ENCODE results near the gene MBTD1. TPM values are rescaled to one million over a fixed set of nuclear protein-coding genes. Genes with fewer than 3 reads are reported as not detected.

MBTD1 gene
- total RNA-seq, 1 experiment from 2014 or later: 40.6 TPM

DNA sequence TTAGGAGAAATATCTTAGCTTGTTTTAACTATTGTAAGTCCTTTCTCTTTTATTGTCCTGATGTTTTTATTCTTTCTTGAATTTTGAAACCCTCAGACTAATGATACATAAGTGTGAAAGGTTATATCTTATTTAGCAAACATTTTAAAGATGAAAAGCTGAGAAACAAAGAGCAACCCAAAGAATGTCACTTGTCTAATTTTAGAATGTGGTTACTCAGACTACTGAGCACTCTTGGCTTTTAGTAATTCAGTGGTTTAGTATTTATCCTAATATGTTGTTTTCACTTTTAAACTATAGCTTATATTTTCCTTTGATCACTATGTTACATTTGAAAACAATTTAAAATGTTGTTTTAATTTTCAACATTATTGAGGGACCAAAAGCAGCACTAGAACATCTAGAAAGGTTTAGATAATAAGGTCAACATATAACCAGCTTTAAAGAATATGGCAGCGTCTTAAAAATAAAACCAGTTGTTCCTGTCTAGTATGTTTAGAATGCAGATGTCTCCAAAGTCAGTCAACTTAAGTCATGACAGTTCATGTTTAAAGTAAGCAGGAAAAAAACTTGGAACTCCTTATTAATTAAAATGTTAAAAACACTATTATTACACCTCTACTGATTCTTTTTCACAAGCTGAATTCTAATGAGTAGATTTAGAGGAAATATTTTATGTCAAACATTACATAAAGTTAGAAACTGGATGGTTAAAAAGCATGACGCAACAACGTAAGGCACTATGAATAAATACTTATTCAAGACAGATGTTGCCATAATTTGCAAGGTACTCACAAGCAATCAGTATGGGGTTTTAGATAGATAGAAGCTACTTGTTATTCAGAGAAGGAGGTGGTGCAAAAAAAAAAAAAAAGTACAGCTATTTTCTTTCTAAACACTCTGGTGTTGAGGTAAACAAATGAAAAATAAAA, 2.4 kb downstream of the MBTD1 start:
- Mint-ChIP-seq H3K36me3 (peaks cover 42% of the 10 kb centered on the region), H3K27me3 (ENCODE audit: low read depth) (no peaks in the 10 kb centered on the region), H3K9me3 (no peaks in the 10 kb centered on the region), H3K4me1 (peaks cover 35% of the 10 kb centered on the region), H3K27ac (peak overlapping the region; percentile 51), H3K4me3 (peak overlapping the region; percentile 92)
- TF ChIP-seq, protein P1, sequence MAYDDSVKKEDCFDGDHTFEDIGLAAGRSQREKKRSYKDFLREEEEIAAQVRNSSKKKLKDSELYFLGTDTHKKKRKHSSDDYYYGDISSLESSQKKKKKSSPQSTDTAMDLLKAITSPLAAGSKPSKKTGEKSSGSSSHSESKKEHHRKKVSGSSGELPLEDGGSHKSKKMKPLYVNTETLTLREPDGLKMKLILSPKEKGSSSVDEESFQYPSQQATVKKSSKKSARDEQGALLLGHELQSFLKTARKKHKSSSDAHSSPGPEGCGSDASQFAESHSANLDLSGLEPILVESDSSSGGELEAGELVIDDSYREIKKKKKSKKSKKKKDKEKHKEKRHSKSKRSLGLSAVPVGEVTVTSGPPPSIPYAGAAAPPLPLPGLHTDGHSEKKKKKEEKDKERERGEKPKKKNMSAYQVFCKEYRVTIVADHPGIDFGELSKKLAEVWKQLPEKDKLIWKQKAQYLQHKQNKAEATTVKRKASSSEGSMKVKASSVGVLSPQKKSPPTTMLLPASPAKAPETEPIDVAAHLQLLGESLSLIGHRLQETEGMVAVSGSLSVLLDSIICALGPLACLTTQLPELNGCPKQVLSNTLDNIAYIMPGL (CRISPR knock-in tag; IDR thresholded peaks at IDR 0.05): no peak
- TF ChIP-seq ZNF263 (CRISPR knock-in tag; IDR thresholded peaks at IDR 0.05; ENCODE audit: low read depth) (no peak), MLX (CRISPR knock-in tag; IDR thresholded peaks at IDR 0.05) (no peak)
- ATAC-seq (no peak), DNase-seq (ENCODE audit: low spot score) (no peak)
- ChIA-PET POLR2A (no interaction called here), CTCF (no interaction called here)

- Mint-ChIP-seq H3K9me3 (peaks cover 5% of the 10 kb centered on the region), H3K27me3 (ENCODE audit: low read depth) (no peaks in the 10 kb centered on the region), H3K4me1 (peaks cover 25% of the 10 kb centered on the region), H3K27ac (peak overlapping the region; percentile 15; the same call in 1 of the 2 replicates), H3K4me3 (no peak overlapping the region), H3K36me3 (peaks cover 54% of the 10 kb centered on the region)
- ChIA-PET POLR2A (no interaction called here), CTCF (no interaction called here)
- TF ChIP-seq ETV6 (CRISPR knock-in tag; IDR thresholded peaks at IDR 0.05): no peak
- no peak for ATAC-seq
- DNase-seq (ENCODE audit: low spot score): no peak
Measured at GRCh38 chr17:51256101-51256500, 3.7 kb downstream of the MBTD1 start.

GRCh38 chr17:51255673-51256072, 4.2 kb downstream of the MBTD1 start:
- Mint-ChIP-seq H3K9me3 (peaks cover 9% of the 10 kb centered on the region), H3K27me3 (ENCODE audit: low read depth) (no peaks in the 10 kb centered on the region), H3K4me1 (peaks cover 25% of the 10 kb centered on the region), H3K36me3 (peaks cover 58% of the 10 kb centered on the region), H3K27ac (peak overlapping the region; percentile 15; the same call in 1 of the 2 replicates), H3K4me3 (no peak overlapping the region)
- no peak for TF ChIP-seq ZNF416 (CRISPR knock-in tag; IDR thresholded peaks at IDR 0.05)
- no peak for TF ChIP-seq ELF4 (CRISPR knock-in tag; IDR thresholded peaks at IDR 0.05; ENCODE audit: low read depth)
- TF ChIP-seq SMAD3 (CRISPR knock-in tag; IDR thresholded peaks at IDR 0.05; ENCODE audit: borderline replicate concordance): no peak
- TF ChIP-seq PRRX2 (CRISPR knock-in tag; IDR thresholded peaks at IDR 0.05): no peak
- TF ChIP-seq FOXJ3 (CRISPR knock-in tag; IDR thresholded peaks at IDR 0.05; ENCODE audit: borderline replicate concordance): no peak
- no peak for TF ChIP-seq TEAD4 (CRISPR knock-in tag; IDR thresholded peaks at IDR 0.05)
- no peak for TF ChIP-seq ZNF512 (CRISPR knock-in tag; IDR thresholded peaks at IDR 0.05; ENCODE audit: borderline replicate concordance)
- TF ChIP-seq JAZF1 (CRISPR knock-in tag; IDR thresholded peaks at IDR 0.05): no peak
- ChIA-PET POLR2A (no interaction called here), CTCF (no interaction called here)
- no peak for DNase-seq (ENCODE audit: low spot score)
- no peak for ATAC-seq

DNA sequence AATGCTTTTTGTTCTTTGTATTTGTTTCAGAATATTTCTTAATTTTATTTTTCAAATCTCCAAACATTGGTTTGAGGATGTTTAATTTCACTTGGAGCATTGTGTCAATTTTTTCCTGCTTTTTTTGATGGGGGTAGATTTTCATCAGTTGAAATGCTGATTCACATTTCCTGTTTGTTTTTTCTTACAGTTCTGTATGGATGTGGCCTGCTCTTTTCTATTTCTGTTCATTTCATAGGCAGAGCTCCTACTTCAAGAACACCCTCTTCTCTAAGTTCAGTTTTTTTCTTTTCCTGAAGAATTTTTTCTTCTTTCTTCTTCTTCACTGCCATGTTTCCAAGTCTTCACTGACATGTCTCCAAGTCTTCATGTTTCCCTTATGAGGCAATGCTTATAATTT, 8.8 kb downstream of the MBTD1 start:
- Mint-ChIP-seq H3K9me3 (peaks cover 20% of the 10 kb centered on the region), H3K27ac (no peak overlapping the region), H3K4me1 (no peaks in the 10 kb centered on the region), H3K4me3 (no peak overlapping the region), H3K36me3 (peaks cover 58% of the 10 kb centered on the region), H3K27me3 (ENCODE audit: low read depth) (no peaks in the 10 kb centered on the region)
- TF ChIP-seq ARID4B (CRISPR knock-in tag; IDR thresholded peaks at IDR 0.05; ENCODE audit: borderline replicate concordance): no peak
- no peak for DNase-seq (ENCODE audit: low spot score)
- ChIA-PET POLR2A (no interaction called here), CTCF (no interaction called here)
- no peak for ATAC-seq

All from WTC11 (cell line).